ENCODE results near the gene TMEM213. TPM values are rescaled to one million over a fixed set of nuclear protein-coding genes. Genes with fewer than 3 reads are reported as not detected.

TMEM213 gene
- 0.01 TPM for polyA plus RNA-seq (2013)

- ChIA-PET POLR2A (no interaction called here), CTCF (interaction anchor here (1.5 kb wide), 1 partner anchor 213 kb away, joined by 3 read pairs; no protein-coding TSS in a partner anchor)
- H3K36me3 ChIP-seq (ENCODE audit: control insufficient read depth in 4 of 4, insufficient read depth in 4 of 4, low read length in 3 of 4), result no peaks in the 10 kb centered on the region
- DNase-seq, result peak in 1 of 3 donors; percentile 1
- peaks cover 0 to 6% (median 0%) of the 10 kb centered on the region in 4 experiments for H3K4me1 ChIP-seq (ENCODE audit: control extremely low read depth in 1 of 4, control insufficient read depth in 4 of 4, insufficient read depth in 4 of 4, low read length in 3 of 4)
- no peaks in the 10 kb centered on the region for H3K27me3 ChIP-seq (replicated peaks in 2 of 5; ENCODE audit: control insufficient read depth in 4 of 5, insufficient read depth in 5 of 5, low read length in 4 of 5)
- WGBS (ENCODE audit: insufficient coverage), result 57% methylated on average over 6 of the region's 14 CpGs
- H3K27ac ChIP-seq (ENCODE audit: insufficient read depth in 1 of 2, low read depth in 1 of 2, low read length in 2 of 2, poor library complexity in 1 of 2, severe bottlenecking in 2 of 2), result no peak within 1 kb of the TSS
- H3K4me3 ChIP-seq (ENCODE audit: control insufficient read depth in 1 of 7, extremely low read depth in 1 of 7, insufficient read depth in 4 of 7, low read depth in 2 of 7, low read length in 6 of 7), result no peak within 1 kb of the TSS
- H3K9me3 ChIP-seq (ENCODE audit: control extremely low read depth in 1 of 5, control insufficient read depth in 4 of 5, insufficient read depth in 2 of 5, low read depth in 1 of 5, low read length in 4 of 5), result no peaks in the 10 kb centered on the region
Observed at GRCh38 chr7:138797715-138798320, at the start of gene TMEM213, which contains the start of gene ATP6V0A4. Gene TMEM213 (plus strand): TSS chr7:138797994. CDS start chr7:138798105, 111 bp downstream. Gene ATP6V0A4 (minus strand): TSS chr7:138798196. CDS start chr7:138771247, 26,949 bp downstream.

- Histone ChIP-seq H3K27me3 (replicated peaks in 2 of 5; ENCODE audit: control insufficient read depth in 4 of 5, insufficient read depth in 5 of 5, low read length in 4 of 5) (no peaks in the 10 kb centered on the region), H3K4me1 (ENCODE audit: control extremely low read depth in 1 of 4, control insufficient read depth in 4 of 4, insufficient read depth in 4 of 4, low read length in 3 of 4) (peaks cover 0 to 20% (median 16%) of the 10 kb centered on the region in 4 experiments), H3K36me3 (ENCODE audit: control insufficient read depth in 4 of 4, insufficient read depth in 4 of 4, low read length in 3 of 4) (no peaks in the 10 kb centered on the region), H3K9me3 (ENCODE audit: control extremely low read depth in 1 of 5, control insufficient read depth in 4 of 5, insufficient read depth in 2 of 5, low read depth in 1 of 5, low read length in 4 of 5) (no peaks in the 10 kb centered on the region), H3K4me3 (ENCODE audit: control insufficient read depth in 1 of 7, extremely low read depth in 1 of 7, insufficient read depth in 4 of 7, low read depth in 2 of 7, low read length in 6 of 7) (no peak overlapping the region), H3K27ac (ENCODE audit: insufficient read depth in 1 of 2, low read depth in 1 of 2, low read length in 2 of 2, poor library complexity in 1 of 2, severe bottlenecking in 2 of 2) (no peak overlapping the region)
- DNase-seq, result peak in 1 of 3 donors; percentile 21
- ChIA-PET CTCF (interaction anchor here (1.0 to 1.9 kb wide), 5 partner anchors 10 to 741 kb away, joined by 3 to 6 read pairs (median 3); no protein-coding TSS in a partner anchor), POLR2A (no interaction called here)
- 91% methylated on average over 4 of the region's 6 CpGs for WGBS (ENCODE audit: insufficient coverage)
Observed at GRCh38 chr7:138748666-138749065, 49.1 kb upstream of the TMEM213 start.

DNA sequence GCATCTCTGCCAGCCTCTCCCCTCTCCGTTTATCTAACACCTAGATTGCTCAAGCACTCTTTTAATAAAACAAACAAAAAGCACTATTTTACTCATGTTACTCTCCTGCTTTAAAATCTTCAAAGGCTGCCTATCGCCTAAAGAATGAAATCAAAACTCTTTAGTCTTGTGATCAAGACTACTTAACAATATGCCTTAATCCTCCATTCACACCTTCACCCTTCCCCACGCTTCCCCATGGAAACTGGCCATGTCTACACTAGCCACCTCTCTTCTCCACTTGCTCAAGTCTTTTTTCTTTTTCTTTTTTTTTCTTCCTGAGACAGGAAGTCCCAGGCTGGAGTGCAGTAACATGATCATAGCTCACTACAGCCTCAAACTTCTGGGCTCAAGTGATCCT, 47.8 kb upstream of the TMEM213 start:
- no peaks in the 10 kb centered on the region for H3K36me3 ChIP-seq (ENCODE audit: control insufficient read depth in 4 of 4, insufficient read depth in 4 of 4, low read length in 3 of 4)
- H3K27ac ChIP-seq (ENCODE audit: insufficient read depth in 1 of 2, low read depth in 1 of 2, low read length in 2 of 2, poor library complexity in 1 of 2, severe bottlenecking in 2 of 2), result no peak overlapping the region
- ChIA-PET POLR2A (interaction anchor here (1.1 kb wide), 1 partner anchor 86 kb away, joined by 3 read pairs; no protein-coding TSS in a partner anchor), CTCF (interaction anchor here (0.7 to 1.9 kb wide), 3 partner anchors 11 to 34 kb away, joined by 3 to 6 read pairs (median 3); no protein-coding TSS in a partner anchor)
- WGBS (ENCODE audit: insufficient coverage), result 88% methylated on average over 3 of the region's 3 CpGs
- no peak overlapping the region for H3K4me3 ChIP-seq (ENCODE audit: control insufficient read depth in 1 of 7, extremely low read depth in 1 of 7, insufficient read depth in 4 of 7, low read depth in 2 of 7, low read length in 6 of 7)
- H3K4me1 ChIP-seq (ENCODE audit: control extremely low read depth in 1 of 4, control insufficient read depth in 4 of 4, insufficient read depth in 4 of 4, low read length in 3 of 4), result peaks cover 0 to 20% (median 16%) of the 10 kb centered on the region in 4 experiments
- no peaks in the 10 kb centered on the region for H3K9me3 ChIP-seq (ENCODE audit: control extremely low read depth in 1 of 5, control insufficient read depth in 4 of 5, insufficient read depth in 2 of 5, low read depth in 1 of 5, low read length in 4 of 5)
- peak in 1 of 3 donors; percentile 18 for DNase-seq
- H3K27me3 ChIP-seq (replicated peaks in 2 of 5; ENCODE audit: control insufficient read depth in 4 of 5, insufficient read depth in 5 of 5, low read length in 4 of 5), result no peaks in the 10 kb centered on the region

GRCh38 chr7:138750473-138750872, 47.3 kb upstream of the TMEM213 start:
- Histone ChIP-seq H3K27me3 (replicated peaks in 2 of 5; ENCODE audit: control insufficient read depth in 4 of 5, insufficient read depth in 5 of 5, low read length in 4 of 5) (no peaks in the 10 kb centered on the region), H3K27ac (ENCODE audit: insufficient read depth in 1 of 2, low read depth in 1 of 2, low read length in 2 of 2, poor library complexity in 1 of 2, severe bottlenecking in 2 of 2) (no peak overlapping the region), H3K4me3 (ENCODE audit: control insufficient read depth in 1 of 7, extremely low read depth in 1 of 7, insufficient read depth in 4 of 7, low read depth in 2 of 7, low read length in 6 of 7) (no peak overlapping the region), H3K4me1 (ENCODE audit: control extremely low read depth in 1 of 4, control insufficient read depth in 4 of 4, insufficient read depth in 4 of 4, low read length in 3 of 4) (peaks cover 0 to 20% (median 16%) of the 10 kb centered on the region in 4 experiments), H3K36me3 (ENCODE audit: control insufficient read depth in 4 of 4, insufficient read depth in 4 of 4, low read length in 3 of 4) (no peaks in the 10 kb centered on the region), H3K9me3 (ENCODE audit: control extremely low read depth in 1 of 5, control insufficient read depth in 4 of 5, insufficient read depth in 2 of 5, low read depth in 1 of 5, low read length in 4 of 5) (no peaks in the 10 kb centered on the region)
- peak in 1 of 3 donors; percentile 36 for DNase-seq
- POLR2A ChIA-PET, result interaction anchor here (0.5 to 1.1 kb wide), 4 partner anchors 12 to 234 kb away, joined by 3 to 5 read pairs (median 4); no protein-coding TSS in a partner anchor
- WGBS (ENCODE audit: insufficient coverage), result 97% methylated on average over 15 of the region's 15 CpGs
- CTCF ChIA-PET, result interaction anchor here (1.1 to 1.9 kb wide), 5 partner anchors 8 to 748 kb away, joined by 3 to 6 read pairs (median 3); partner anchors contain the start of gene CREB3L2

DNA sequence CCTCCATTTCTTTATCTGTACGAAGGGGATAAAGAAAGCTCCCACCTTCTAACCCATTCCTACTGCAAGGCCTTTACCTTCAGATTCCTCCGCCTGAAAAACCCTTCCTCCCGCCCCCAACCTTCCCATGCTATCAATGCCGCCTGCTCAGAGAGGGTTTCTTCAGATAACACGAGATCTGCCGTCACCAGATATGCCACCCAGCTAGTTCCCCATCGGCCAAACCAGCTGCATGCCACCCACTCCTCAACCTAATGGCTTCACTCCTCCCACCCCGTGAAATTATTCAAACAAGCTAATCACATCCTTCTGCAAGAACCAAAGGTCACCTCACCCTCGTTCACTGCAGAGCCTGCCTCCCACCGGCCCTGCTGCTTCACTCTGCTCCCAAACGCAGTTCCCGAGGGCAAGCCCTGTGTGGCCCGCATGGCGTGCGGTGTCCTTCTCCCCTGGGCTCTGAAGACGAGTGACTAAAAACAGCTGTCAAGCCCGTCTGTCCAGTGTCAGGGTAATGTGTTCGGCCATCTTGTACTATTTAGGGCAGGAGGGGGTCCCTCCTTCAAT, 46.8 kb upstream of the TMEM213 start:
- H3K27ac ChIP-seq (ENCODE audit: insufficient read depth in 1 of 2, low read depth in 1 of 2, low read length in 2 of 2, poor library complexity in 1 of 2, severe bottlenecking in 2 of 2), result no peak overlapping the region
- H3K9me3 ChIP-seq (ENCODE audit: control extremely low read depth in 1 of 5, control insufficient read depth in 4 of 5, insufficient read depth in 2 of 5, low read depth in 1 of 5, low read length in 4 of 5), result no peaks in the 10 kb centered on the region
- POLR2A ChIA-PET, result interaction anchor here (0.5 to 1.1 kb wide), 4 partner anchors 12 to 235 kb away, joined by 3 to 5 read pairs (median 4); no protein-coding TSS in a partner anchor
- CTCF ChIA-PET, result interaction anchor here (1.1 to 1.7 kb wide), 4 partner anchors 9 to 749 kb away, joined by 3 to 6 read pairs (median 4); partner anchors contain the start of gene CREB3L2
- WGBS (ENCODE audit: insufficient coverage), result 90% methylated on average over 17 of the region's 18 CpGs
- H3K27me3 ChIP-seq (replicated peaks in 2 of 5; ENCODE audit: control insufficient read depth in 4 of 5, insufficient read depth in 5 of 5, low read length in 4 of 5), result no peaks in the 10 kb centered on the region
- no peaks in the 10 kb centered on the region for H3K36me3 ChIP-seq (ENCODE audit: control insufficient read depth in 4 of 4, insufficient read depth in 4 of 4, low read length in 3 of 4)
- DNase-seq, result peak in 2 of 3 donors; percentile 56 to 68
- peaks cover 0 to 20% (median 16%) of the 10 kb centered on the region in 4 experiments for H3K4me1 ChIP-seq (ENCODE audit: control extremely low read depth in 1 of 4, control insufficient read depth in 4 of 4, insufficient read depth in 4 of 4, low read length in 3 of 4)
- H3K4me3 ChIP-seq (ENCODE audit: control insufficient read depth in 1 of 7, extremely low read depth in 1 of 7, insufficient read depth in 4 of 7, low read depth in 2 of 7, low read length in 6 of 7), result no peak overlapping the region

- Histone ChIP-seq H3K27ac (ENCODE audit: insufficient read depth in 1 of 2, low read depth in 1 of 2, low read length in 2 of 2, poor library complexity in 1 of 2, severe bottlenecking in 2 of 2) (peak overlapping the region in 1 of 2 experiments; percentile 69), H3K9me3 (ENCODE audit: control extremely low read depth in 1 of 5, control insufficient read depth in 4 of 5, insufficient read depth in 2 of 5, low read depth in 1 of 5, low read length in 4 of 5) (no peaks in the 10 kb centered on the region), H3K4me3 (ENCODE audit: control insufficient read depth in 1 of 7, extremely low read depth in 1 of 7, insufficient read depth in 4 of 7, low read depth in 2 of 7, low read length in 6 of 7) (no peak overlapping the region), H3K36me3 (ENCODE audit: control insufficient read depth in 4 of 4, insufficient read depth in 4 of 4, low read length in 3 of 4) (no peaks in the 10 kb centered on the region), H3K27me3 (replicated peaks in 2 of 5; ENCODE audit: control insufficient read depth in 4 of 5, insufficient read depth in 5 of 5, low read length in 4 of 5) (no peaks in the 10 kb centered on the region), H3K4me1 (ENCODE audit: control extremely low read depth in 1 of 4, control insufficient read depth in 4 of 4, insufficient read depth in 4 of 4, low read length in 3 of 4) (peaks cover 0 to 20% (median 16%) of the 10 kb centered on the region in 4 experiments)
- WGBS (ENCODE audit: insufficient coverage), result 9% methylated on average over 11 of the region's 12 CpGs
- peak; percentile 98 to 100 (median 100) for DNase-seq
- POLR2A ChIA-PET, result interaction anchor here (0.9 to 1.6 kb wide), 2 partner anchors 35 to 495 kb away, joined by 5 to 9 read pairs; no protein-coding TSS in a partner anchor
- CTCF ChIA-PET, result interaction anchor here (0.6 to 1.3 kb wide), 3 partner anchors 13 to 582 kb away, joined by 3 to 6 read pairs (median 3); no protein-coding TSS in a partner anchor
Observed at GRCh38 chr7:138752518-138753149, 45.2 kb upstream of the TMEM213 start.

Data from common myeloid progenitor, CD34-positive (primary cell).